ENCODE measurements around the gene MSL3B.

DNA sequence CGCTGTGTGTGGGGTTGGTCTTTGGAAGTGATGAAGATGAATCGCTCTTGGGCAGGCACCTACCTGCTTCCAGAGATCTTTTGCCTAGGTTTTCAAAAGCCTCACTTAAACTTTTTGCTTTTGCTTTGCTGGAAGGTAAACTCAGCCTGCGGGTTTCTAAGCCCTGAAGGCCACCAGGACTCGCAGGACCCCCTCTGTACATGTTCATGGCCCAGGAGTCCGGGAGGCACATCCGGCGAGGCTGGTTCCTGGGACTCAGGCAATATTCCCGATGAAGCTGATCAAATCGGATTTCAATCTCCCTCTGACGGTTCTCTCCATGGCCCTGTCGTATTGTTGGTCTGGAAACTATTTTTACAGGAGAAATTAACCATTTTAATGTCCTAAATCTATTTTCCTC lies 27.0 kb downstream of the MSL3B start:
- no peak for TF ChIP-seq POLR2A (IDR thresholded peaks at IDR 0.05; ENCODE audit: extremely low read depth, insufficient read length)
- TF ChIP-seq, protein P1, sequence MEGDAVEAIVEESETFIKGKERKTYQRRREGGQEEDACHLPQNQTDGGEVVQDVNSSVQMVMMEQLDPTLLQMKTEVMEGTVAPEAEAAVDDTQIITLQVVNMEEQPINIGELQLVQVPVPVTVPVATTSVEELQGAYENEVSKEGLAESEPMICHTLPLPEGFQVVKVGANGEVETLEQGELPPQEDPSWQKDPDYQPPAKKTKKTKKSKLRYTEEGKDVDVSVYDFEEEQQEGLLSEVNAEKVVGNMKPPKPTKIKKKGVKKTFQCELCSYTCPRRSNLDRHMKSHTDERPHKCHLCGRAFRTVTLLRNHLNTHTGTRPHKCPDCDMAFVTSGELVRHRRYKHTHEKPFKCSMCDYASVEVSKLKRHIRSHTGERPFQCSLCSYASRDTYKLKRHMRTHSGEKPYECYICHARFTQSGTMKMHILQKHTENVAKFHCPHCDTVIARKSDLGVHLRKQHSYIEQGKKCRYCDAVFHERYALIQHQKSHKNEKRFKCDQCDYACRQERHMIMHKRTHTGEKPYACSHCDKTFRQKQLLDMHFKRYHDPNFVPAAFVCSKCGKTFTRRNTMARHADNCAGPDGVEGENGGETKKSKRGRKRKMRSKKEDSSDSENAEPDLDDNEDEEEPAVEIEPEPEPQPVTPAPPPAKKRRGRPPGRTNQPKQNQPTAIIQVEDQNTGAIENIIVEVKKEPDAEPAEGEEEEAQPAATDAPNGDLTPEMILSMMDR (IDR thresholded peaks at IDR 0.05; ENCODE audit: low read depth, low read length) = no peak
- TF ChIP-seq, protein P2, sequence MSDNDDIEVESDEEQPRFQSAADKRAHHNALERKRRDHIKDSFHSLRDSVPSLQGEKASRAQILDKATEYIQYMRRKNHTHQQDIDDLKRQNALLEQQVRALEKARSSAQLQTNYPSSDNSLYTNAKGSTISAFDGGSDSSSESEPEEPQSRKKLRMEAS (IDR thresholded peaks at IDR 0.05; ENCODE audit: low read depth, low read length) = no peak
